T1000 (cell line): ENCODE results near the gene ZDHHC18.
"Not testable (repeated sequence)": the region's sequence is repeated elsewhere in the genome, so short reads cannot be mapped to it uniquely, and the experiment has no call there.

Source experiments
- DNase-seq: peaks from one replicate; lab custom pipeline; 2025; ENCODE audit warnings: mixed read lengths; lab: John Stamatoyannopoulos, UW

The ZDHHC18 gene

DNA sequence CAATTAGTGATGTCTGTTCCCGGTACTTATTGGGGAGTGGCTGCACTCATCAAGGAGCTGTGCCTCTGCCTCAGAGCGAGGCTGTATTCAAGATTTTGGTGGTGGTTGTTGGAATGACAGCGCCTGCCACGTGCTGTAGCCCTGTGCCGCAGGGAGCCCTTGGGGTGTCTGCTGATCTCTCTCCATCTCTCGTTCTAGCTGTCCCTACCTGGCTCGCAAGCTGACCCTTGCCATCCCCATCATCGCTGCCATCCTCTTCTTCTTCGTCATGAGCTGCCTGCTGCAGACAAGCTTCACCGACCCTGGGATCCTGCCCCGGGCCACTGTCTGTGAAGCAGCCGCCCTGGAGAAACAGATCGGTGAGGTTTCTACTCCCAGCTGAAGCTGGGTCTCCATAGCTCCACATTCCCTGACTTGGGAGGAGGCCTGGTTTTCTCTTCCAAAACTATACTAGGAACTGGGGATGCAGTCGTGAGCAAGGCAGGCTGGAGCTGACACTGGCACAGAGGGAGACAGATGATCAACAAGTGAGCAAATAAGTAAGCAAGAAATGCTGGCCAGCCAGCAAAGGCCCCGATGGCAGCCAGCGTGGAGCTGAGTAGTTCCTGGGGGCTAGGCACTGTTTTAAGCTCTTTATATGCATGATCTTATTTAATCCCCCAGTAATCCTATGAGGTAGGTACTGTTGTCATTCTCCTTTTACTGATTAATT, 5.9 kb downstream of the ZDHHC18 start:
- DNase-seq = no peak

GRCh38 chr1:26833432-26834405, 7.2 kb downstream of the ZDHHC18 start:
- no peak for DNase-seq

GRCh38 chr1:26837665-26838064, 11.2 kb downstream of the ZDHHC18 start:
- DNase-seq = not testable (repeated sequence)

DNA sequence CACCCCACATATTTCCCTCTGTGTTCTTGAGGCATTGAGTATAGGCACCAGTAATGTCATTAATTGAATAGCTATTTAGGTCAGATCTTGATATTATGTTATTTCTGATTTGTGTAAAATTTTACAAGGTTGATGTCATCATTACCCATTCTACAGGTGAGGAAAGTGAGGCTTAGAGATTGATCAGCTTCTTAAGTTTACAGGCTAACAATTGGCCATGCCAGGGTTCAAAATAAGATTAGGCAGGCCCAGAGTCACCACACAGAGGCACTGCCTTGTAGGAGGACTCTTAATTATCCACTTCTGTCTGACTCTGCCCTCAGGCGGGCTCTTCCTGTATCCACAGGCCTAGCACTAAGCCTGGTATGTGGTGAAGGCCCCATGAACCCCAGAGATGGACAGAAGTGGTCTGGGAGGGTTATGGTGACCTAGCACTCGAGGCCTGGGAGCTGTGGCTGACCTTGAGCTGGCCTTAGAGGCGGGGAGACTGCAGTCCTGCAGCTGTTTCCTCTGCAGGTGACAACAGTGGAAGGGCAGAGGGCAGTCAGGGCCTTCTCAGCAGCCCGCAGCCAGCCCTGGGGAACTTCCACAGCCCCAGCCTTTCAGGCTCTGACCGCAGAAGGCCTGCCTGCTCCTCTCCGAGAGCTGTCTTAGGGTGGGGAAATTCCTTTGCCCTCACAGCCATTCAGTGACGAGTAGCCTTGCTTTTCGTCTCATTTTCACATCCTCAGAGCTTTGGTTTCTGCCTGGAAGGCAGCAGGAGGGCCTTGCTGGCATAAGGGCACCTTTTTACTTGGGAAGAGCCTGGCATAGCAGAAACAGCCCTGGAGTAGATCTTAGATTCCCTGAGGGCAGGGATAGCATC, 12.2 kb downstream of the ZDHHC18 start:
- no peak for DNase-seq

DNA sequence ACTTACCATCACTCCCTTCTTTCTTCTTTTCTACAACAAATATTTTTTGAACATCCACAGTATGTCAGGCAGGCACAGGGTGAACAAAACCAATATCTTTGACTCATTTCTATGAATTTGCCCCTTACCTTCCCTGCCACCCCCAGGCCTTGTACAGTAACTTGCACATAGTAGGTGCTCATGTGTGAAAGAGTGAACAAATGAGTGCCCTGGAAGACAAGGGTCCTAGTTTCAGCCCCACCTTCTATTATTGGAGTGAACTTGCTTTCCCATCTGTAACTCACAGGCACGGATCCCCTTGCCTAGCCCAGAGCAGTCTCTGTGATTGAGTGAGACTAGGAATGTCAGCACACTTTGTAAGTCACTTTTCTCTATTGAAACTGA, 12.8 kb downstream of the ZDHHC18 start:
- DNase-seq = no peak

GRCh38 chr1:26839779-26840178, 13.3 kb downstream of the ZDHHC18 start:
- DNase-seq = no peak

GRCh38 chr1:26844424-26845196, 18.1 kb downstream of the ZDHHC18 start:
- no peak for DNase-seq

- DNase-seq = not testable (repeated sequence)
These were observed 21.3 kb downstream of the ZDHHC18 start for GRCh38 chr1:26847826-26848225.

GRCh38 chr1:26848499-26848898, 22.0 kb downstream of the ZDHHC18 start:
- no peak for DNase-seq

GRCh38 chr1:26848941-26849774, 22.7 kb downstream of the ZDHHC18 start:
- DNase-seq = peak; percentile 84

DNA sequence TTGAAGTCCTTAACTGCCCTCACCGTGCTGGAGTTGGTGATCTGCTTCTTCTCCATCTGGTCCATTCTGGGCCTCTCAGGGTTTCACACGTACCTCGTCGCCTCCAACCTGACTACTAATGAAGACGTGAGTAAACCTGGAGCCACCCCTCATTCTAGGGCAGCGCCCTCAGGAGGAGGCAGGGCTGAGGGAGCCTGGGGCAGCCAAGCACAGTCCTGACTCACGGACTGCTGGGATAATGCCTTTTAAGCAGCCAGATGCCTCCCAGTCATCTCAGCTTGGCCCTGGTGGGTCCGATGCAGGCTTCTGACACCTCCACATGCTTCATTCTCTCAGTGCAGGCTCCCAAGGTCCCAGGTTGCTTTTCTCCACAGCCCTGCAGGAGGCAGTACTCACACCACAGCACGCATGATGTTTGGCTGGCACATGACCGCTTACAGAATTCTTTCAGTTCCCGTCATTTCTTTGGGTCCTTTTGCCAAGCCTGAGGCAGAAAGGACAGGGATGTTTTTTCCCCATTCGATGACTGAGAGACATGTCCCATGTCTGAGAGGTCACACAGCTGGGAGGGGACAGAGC, 24.7 kb downstream of the ZDHHC18 start:
- no peak for DNase-seq

DNA sequence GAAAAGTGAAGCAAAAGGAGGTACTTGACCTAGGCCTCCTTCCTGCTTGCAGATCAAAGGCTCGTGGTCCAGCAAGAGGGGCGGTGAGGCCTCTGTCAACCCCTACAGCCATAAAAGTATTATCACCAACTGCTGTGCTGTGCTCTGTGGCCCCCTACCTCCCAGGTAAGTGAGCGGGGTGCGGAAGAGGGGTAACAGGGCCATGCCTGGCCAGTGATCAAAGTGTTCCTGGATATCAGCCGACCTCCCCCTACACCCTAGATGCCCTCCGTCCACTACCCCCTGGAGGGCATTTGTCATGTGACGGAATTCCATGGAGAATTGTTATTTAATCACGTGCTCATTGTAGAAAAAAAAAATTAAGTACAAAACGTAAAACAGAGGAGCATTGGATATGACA, 26.2 kb downstream of the ZDHHC18 start:
- DNase-seq = no peak

DNA sequence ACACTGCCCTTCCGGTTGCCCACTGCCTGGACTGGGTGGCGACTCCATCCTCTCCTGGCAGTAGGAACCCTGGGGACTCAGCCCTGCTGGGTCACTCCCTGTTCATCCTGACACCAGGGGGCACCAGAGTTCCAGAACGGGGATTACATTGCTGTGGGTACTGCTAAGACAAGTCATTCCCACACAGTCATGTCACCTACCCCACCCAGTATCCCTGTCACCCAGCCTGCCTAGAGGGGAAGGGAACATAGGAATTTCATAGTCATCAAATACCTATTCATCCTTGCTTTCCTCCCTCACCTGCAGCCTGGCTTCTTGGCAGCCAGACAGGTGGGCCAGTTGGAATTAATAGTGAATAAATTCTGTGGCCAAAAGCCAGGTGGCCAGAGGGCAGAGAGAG, 26.7 kb downstream of the ZDHHC18 start:
- peak; percentile 83 for DNase-seq

DNA sequence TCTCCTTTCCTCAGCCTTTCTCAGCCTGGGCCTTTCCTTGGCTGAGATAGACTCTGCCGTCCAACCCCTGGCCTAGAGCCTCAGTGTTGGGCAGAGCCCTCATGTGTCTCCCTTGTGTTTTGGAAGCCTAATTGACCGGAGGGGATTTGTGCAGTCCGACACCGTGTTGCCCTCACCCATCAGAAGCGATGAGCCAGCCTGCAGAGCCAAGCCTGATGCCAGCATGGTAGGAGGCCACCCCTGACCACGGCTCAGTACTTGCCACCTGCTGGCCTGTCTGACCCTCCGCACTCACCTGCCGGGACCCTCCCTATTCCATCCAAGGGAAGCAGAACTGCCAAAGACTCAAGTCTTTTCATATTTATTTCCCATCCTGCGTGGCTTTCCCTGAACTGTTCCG, 27.1 kb downstream of the ZDHHC18 start:
- no peak for DNase-seq

DNA sequence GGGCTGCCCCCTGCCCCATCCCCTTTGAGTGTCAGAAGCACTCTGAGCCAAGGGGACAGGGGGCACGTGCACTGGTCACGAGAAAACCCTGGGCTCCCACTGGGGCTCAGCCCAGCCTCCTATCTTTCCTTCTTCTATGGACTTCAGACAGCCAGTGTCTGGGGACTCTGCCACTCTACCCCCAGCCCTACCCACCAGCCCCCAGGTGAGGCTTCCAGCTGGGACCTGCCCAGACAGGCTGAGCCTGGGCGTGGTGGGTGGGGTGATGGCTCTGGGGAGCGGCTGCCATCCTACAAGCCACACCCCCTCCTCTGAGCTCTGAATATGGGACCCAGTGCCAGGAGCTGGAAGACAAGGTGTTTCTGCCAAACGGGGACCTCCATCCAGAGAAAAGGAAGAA, 28.4 kb downstream of the ZDHHC18 start:
- no peak for DNase-seq

- DNase-seq = no peak
These were observed 29.1 kb downstream of the ZDHHC18 start for GRCh38 chr1:26855636-26856035.

- no peak for DNase-seq
These were observed 29.7 kb downstream of the ZDHHC18 start for GRCh38 chr1:26856181-26856580.

DNA sequence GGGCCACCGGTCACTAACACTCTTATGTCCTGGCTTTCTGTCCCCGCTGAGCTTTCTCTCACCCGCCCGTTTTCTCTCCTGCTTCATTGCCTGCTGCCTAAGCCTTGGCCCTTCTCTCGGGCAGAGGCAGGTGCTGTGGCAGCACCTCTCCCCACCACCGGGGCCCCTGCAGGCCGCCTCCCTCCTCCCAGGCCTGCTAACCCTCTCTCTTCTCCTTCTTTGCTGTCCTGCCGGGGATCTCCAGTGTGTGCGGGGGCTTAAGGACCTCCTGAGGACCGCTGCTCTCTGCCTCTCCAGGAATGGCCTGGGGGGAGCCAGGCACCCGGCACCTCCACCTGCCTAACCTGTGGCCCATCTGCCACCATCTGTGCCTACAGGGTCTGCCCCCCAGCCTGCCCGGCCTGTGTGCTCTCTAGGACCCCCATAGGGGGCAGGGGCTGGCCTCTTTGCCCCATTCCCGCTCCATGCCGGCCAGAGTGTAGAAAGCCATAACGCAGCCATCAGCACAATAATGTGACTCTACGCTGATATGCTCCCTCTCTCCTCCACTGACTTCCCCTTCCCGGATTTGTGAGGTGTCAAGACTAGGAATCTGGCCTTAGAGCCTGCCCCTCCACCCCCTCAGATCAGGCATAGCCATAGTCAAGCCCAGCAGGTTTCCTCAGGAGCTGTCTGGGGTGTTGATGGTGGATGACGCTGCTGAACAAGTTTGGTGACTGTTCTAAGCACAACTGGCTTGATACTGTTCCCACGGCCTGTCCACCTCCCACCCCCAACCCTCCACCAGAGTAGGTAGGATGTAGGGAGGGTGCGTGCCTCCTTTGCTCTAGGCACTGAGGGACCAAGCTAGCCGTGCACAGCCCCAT, 30.3 kb downstream of the ZDHHC18 start:
- no peak for DNase-seq

DNA sequence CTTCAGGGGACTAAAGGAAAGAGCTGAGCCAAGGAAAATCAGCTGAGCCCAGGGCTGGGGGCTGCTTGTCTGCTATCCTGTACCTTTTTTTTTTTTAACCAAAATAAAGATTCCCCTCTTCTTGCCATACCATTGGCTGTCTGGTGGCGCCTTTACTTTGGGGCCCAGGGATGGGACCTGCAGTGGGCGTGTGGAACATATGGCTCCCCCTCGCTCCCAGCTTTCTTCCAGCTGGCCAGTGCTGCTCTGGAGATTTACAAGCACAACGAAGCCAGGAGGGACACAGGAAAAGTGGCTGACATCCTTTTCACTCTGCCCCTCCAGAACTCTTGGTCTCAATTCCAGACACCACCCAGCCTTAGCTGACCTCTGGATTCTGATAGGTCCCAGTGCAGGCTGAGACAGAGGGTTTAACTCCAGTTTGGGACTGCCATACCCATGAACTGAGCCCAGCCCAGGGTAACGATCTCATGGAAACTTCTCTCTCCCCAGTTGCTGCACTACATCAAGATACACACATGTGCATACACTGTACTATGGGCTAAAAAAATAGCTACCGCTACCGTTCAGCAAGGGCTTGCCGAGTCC, 31.1 kb downstream of the ZDHHC18 start:
- no peak for DNase-seq
